Nephron (organoid): ENCODE measurements around the gene GKAP1.

Source experiments
- H3K27ac Mint-ChIP-seq, 3 experiments: 2 replicates each; pipeline ENCODE4 v1.8.0; 2020; ENCODE audit warnings: mixed read lengths in 3 of 3, mild to moderate bottlenecking in 2 of 3, moderate library complexity in 1 of 3
- H3K27me3 Mint-ChIP-seq: 2 replicates; pipeline ENCODE4 v1.8.0; 2021; ENCODE audit warnings: low read depth, mild to moderate bottlenecking, moderate library complexity, mixed read lengths
- H3K36me3 Mint-ChIP-seq: 2 replicates; pipeline ENCODE4 v1.8.0; 2020; ENCODE audit warnings: low read depth, mixed read lengths
- H3K4me1 Mint-ChIP-seq: 2 replicates; pipeline ENCODE4 v1.8.0; 2020; ENCODE audit warnings: mixed read lengths
- H3K4me3 Mint-ChIP-seq, 3 experiments: 2 replicates each; pipeline ENCODE4 v1.8.0; 2020; ENCODE audit warnings: mild to moderate bottlenecking in 3 of 3, mixed read lengths in 3 of 3, moderate library complexity in 2 of 3
- H3K9me3 Mint-ChIP-seq: 2 replicates; pipeline ENCODE4 v1.8.0; 2020; ENCODE audit warnings: mixed read lengths
- TF ChIP-seq, protein P1 (sequence below), 3 experiments: fragments of 200-600 bp; sonication (generic); IDR thresholded peaks; one replicate each; pipeline ENCODE4 v1.5.0; 2021; ENCODE audit warnings: antibody characterized with exemption in 3 of 3; ENCODE audit not compliant: unreplicated experiment in 3 of 3

GKAP1 gene

DNA sequence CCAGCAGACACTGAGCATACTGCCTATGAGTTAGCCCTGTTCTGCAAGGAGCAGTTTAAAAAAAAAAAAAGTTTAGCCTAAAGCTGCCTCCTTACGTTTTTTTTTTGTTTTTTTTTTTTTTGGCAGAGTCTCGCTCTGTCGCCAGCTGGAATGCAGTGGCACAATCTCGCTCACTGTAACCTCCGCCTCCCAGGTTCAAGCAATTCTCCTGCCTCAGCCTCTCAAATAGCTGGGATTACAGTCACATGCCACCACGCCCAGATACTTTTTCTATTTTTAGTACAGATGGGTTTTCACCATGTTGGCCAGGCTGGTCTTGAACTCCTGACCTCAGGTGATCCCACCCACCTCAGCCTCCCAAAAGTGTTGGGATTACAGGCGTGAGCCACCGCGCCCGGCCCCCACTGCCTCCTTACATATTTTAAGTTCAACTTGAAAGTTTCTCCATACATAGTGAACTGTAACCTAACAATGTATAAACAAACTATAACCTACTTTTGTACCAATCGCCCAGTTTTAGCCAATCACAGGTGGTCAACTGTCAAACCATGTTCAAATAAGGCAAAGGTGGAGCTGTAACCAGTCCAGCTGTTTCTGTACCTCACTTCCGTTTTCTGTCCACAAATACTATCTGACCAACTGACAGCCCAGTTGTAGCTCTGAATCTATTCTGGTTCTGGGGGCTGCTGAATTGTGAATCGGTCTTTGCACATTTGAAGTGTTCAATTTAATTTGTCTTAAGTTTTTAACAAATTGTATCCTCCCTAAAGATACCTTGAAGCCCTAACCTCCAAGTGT, 17.1 kb downstream of the GKAP1 start:
- H3K27me3 Mint-ChIP-seq = no peaks in the 10 kb centered on the region
- H3K27ac Mint-ChIP-seq = no peak overlapping the region
- no peaks in the 10 kb centered on the region for H3K4me1 Mint-ChIP-seq
- no peak overlapping the region for H3K4me3 Mint-ChIP-seq
- peaks cover 33% of the 10 kb centered on the region for H3K36me3 Mint-ChIP-seq
- H3K9me3 Mint-ChIP-seq = no peaks in the 10 kb centered on the region
- TF ChIP-seq, protein P1, sequence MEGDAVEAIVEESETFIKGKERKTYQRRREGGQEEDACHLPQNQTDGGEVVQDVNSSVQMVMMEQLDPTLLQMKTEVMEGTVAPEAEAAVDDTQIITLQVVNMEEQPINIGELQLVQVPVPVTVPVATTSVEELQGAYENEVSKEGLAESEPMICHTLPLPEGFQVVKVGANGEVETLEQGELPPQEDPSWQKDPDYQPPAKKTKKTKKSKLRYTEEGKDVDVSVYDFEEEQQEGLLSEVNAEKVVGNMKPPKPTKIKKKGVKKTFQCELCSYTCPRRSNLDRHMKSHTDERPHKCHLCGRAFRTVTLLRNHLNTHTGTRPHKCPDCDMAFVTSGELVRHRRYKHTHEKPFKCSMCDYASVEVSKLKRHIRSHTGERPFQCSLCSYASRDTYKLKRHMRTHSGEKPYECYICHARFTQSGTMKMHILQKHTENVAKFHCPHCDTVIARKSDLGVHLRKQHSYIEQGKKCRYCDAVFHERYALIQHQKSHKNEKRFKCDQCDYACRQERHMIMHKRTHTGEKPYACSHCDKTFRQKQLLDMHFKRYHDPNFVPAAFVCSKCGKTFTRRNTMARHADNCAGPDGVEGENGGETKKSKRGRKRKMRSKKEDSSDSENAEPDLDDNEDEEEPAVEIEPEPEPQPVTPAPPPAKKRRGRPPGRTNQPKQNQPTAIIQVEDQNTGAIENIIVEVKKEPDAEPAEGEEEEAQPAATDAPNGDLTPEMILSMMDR (IDR thresholded peaks at IDR 0.05; ENCODE audit: unreplicated experiment in 3 of 3) = no peak

DNA sequence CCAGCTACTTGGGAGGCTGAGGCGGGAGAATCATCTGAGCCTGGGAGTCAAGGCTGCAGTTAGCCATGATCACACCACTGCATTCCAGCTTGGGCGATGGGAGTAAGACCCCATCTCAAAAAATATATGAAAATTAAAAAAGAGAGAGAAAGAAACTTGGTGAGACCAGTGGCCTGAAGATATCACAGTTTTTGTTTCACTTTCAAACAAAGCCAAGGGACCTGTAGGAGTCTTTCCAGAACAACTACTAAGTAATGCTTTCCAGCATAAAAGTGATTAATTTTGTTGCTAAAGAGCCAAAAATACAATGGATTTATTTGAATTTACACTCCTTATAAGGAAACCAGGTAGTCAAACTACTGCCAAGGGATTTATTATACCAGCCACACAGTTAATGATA, 23.5 kb downstream of the GKAP1 start:
- H3K27ac Mint-ChIP-seq = no peak overlapping the region
- TF ChIP-seq, protein P1 (IDR thresholded peaks at IDR 0.05; ENCODE audit: unreplicated experiment in 3 of 3) = no peak
- H3K27me3 Mint-ChIP-seq = no peaks in the 10 kb centered on the region
- H3K4me3 Mint-ChIP-seq = no peak overlapping the region
- H3K36me3 Mint-ChIP-seq = peaks cover 6% of the 10 kb centered on the region
- H3K9me3 Mint-ChIP-seq = no peaks in the 10 kb centered on the region
- H3K4me1 Mint-ChIP-seq = no peaks in the 10 kb centered on the region

DNA sequence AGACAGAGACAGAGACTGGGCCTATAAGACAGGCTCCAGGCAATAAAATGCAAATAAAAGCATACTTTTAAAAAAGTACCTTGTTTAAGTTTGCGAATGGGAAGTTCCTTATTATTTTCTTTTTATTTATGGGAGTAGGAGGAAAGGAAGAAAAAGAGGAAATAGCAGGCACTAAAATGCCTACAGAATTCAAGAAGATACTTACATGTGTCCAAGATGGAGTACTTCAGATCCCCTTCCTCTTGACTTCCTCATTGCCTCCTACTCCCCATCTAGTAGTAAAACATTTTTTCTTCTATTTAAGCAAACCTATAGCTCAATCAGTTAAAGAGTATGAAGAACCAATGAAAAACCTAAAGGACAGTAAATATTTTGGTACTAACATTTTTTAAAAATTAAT, 24.8 kb downstream of the GKAP1 start:
- Mint-ChIP-seq H3K4me3 (no peak overlapping the region), H3K36me3 (no peaks in the 10 kb centered on the region), H3K9me3 (no peaks in the 10 kb centered on the region), H3K27ac (no peak overlapping the region), H3K27me3 (no peaks in the 10 kb centered on the region), H3K4me1 (no peaks in the 10 kb centered on the region)
- TF ChIP-seq, protein P1 (IDR thresholded peaks at IDR 0.05; ENCODE audit: unreplicated experiment in 3 of 3) = no peak

- H3K27me3 Mint-ChIP-seq = no peaks in the 10 kb centered on the region
- H3K27ac Mint-ChIP-seq = no peak overlapping the region
- H3K36me3 Mint-ChIP-seq = peaks cover 6% of the 10 kb centered on the region
- TF ChIP-seq, protein P1 (IDR thresholded peaks at IDR 0.05; ENCODE audit: unreplicated experiment in 3 of 3) = no peak
- H3K9me3 Mint-ChIP-seq = no peaks in the 10 kb centered on the region
- H3K4me3 Mint-ChIP-seq = no peak overlapping the region
- H3K4me1 Mint-ChIP-seq = no peaks in the 10 kb centered on the region
Observed at GRCh38 chr9:83778164-83778563, 39.4 kb downstream of the GKAP1 start.

DNA sequence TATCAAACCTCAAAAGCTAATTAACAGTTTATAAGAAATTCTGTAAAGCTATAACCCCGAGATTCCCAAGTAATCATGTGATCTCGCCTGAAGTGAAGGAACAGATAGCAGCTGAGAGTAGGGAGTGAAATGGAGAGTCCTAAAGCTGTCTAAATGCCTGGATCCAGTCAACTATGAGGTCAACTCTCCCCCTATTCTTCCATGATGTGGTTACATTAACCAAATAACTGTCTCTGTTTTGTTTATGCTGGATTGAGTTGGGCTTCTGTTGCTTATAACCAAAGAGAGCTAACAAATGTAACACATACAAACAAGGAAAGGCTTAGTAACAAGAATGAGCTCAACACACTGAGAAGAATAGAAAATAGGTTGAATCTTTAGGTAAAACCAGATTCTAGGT, 41.6 kb downstream of the GKAP1 start:
- peaks cover 6% of the 10 kb centered on the region for H3K36me3 Mint-ChIP-seq
- H3K4me1 Mint-ChIP-seq = no peaks in the 10 kb centered on the region
- H3K27ac Mint-ChIP-seq = no peak overlapping the region
- TF ChIP-seq, protein P1 (IDR thresholded peaks at IDR 0.05; ENCODE audit: unreplicated experiment in 3 of 3) = no peak
- no peaks in the 10 kb centered on the region for H3K27me3 Mint-ChIP-seq
- no peaks in the 10 kb centered on the region for H3K9me3 Mint-ChIP-seq
- no peak overlapping the region for H3K4me3 Mint-ChIP-seq

DNA sequence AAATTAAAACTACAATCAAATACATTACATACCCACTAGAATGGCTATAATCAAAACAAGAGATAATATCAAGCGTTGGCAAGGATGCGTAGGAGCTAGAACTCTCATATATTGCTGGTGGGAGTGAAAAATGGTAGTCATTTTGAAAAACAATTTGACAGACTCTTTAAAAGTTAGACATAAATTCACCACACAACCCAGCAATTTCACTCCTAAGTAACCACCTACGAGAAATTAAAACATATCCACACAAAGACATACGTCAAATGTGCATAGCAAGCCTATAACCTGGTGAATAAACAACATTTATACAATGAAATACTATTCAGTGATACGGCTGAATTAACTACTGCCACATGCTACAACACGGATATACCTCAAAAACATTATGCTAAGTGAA, 44.7 kb downstream of the GKAP1 start:
- Mint-ChIP-seq H3K9me3 (no peaks in the 10 kb centered on the region), H3K4me3 (no peak overlapping the region), H3K27me3 (no peaks in the 10 kb centered on the region), H3K4me1 (no peaks in the 10 kb centered on the region), H3K27ac (no peak overlapping the region), H3K36me3 (peaks cover 1% of the 10 kb centered on the region)
- TF ChIP-seq, protein P1 (IDR thresholded peaks at IDR 0.05; ENCODE audit: unreplicated experiment in 3 of 3) = no peak
